Keratinocyte (primary cell): ENCODE data around the gene TMX3. TPM values are rescaled to one million over a fixed set of nuclear protein-coding genes. Genes with fewer than 3 reads are reported as not detected.

Experiments used
- DNase-seq: peaks from one replicate; pipeline ENCODE4 v3.0.0-alpha.2; 2011; ENCODE audit warnings: low read depth, missing footprints, low spot score
- FAIRE-seq: peaks from 2 replicates; lab custom pipeline; 2011; peaks lifted over from hg19 to GRCh38; lab: Jason Lieb, UNC
- H2AFZ ChIP-seq: 2 replicates; pipeline ENCODE4 v1.6.0; 2012; ENCODE audit warnings: low read length, control low read depth, inconsistent platforms; ENCODE audit not compliant: control insufficient read depth
- H3K27ac ChIP-seq: 2 replicates; pipeline ENCODE4 v1.5.1; 2011; ENCODE audit warnings: low read length; ENCODE audit not compliant: control insufficient read depth, insufficient read depth
- H3K27me3 ChIP-seq: 3 replicates; pipeline ENCODE4 v1.6.0; 2011; ENCODE audit warnings: low read length; ENCODE audit not compliant: control insufficient read depth, insufficient read depth; ENCODE audit errors: extremely low read depth
- H3K36me3 ChIP-seq, 2 experiments: 2 replicates in 1 of 2; 3 replicates in 1 of 2; pipeline ENCODE4 v1.5.1; 2011; ENCODE audit warnings: low read length in 2 of 2, mild to moderate bottlenecking in 1 of 2; ENCODE audit not compliant: control insufficient read depth in 2 of 2, insufficient read depth in 2 of 2; ENCODE audit errors: extremely low read depth in 1 of 2
- H3K4me1 ChIP-seq: 3 replicates; pipeline ENCODE4 v1.5.1; 2011; ENCODE audit warnings: low read length; ENCODE audit not compliant: control insufficient read depth, insufficient read depth; ENCODE audit errors: extremely low read depth
- H3K4me2 ChIP-seq: 3 replicates; pipeline ENCODE4 v1.6.0; 2011; ENCODE audit warnings: low read depth, low read length; ENCODE audit not compliant: control insufficient read depth, insufficient read depth; ENCODE audit errors: extremely low read depth
- H3K4me3 ChIP-seq, 3 experiments: fragments of 200-600 bp in 1 of 3; sonication (generic) in 1 of 3; 2 replicates in 2 of 3; 3 replicates in 1 of 3; pipeline ENCODE4 v1.5.1; 2011 to 2016; ENCODE audit warnings: low read length in 3 of 3, mild to moderate bottlenecking in 3 of 3, control low read depth in 2 of 3, inconsistent platforms in 1 of 3, low read depth in 1 of 3, mixed read lengths in 1 of 3, mixed run types in 1 of 3, moderate library complexity in 1 of 3; ENCODE audit not compliant: control insufficient read depth in 2 of 3, insufficient read depth in 2 of 3; ENCODE audit errors: extremely low read depth in 1 of 3
- H3K79me2 ChIP-seq: 2 replicates; pipeline ENCODE4 v1.6.0; 2012; ENCODE audit warnings: low read length; ENCODE audit not compliant: control insufficient read depth, insufficient read depth
- H3K9ac ChIP-seq: 3 replicates; pipeline ENCODE4 v1.6.0; 2011; ENCODE audit warnings: low read length; ENCODE audit not compliant: control insufficient read depth, insufficient read depth; ENCODE audit errors: extremely low read depth
- H3K9me1 ChIP-seq: 3 replicates; pipeline ENCODE4 v1.6.0; 2011; ENCODE audit warnings: low read length; ENCODE audit not compliant: control insufficient read depth, insufficient read depth; ENCODE audit errors: extremely low read depth
- H3K9me3 ChIP-seq: 2 replicates; pipeline ENCODE4 v1.5.1; 2012; ENCODE audit warnings: low read depth, low read length; ENCODE audit not compliant: control insufficient read depth
- H4K20me1 ChIP-seq: 3 replicates; pipeline ENCODE4 v1.6.0; 2011; ENCODE audit warnings: low read length; ENCODE audit not compliant: control insufficient read depth, insufficient read depth; ENCODE audit errors: extremely low read depth
- EZH2 ChIP-seq: IDR thresholded peaks from one replicate; pipeline ENCODE4 v1.6.1; 2012; ENCODE audit warnings: inconsistent platforms, mild to moderate bottlenecking, low read length, moderate library complexity
- dilution Hi-C: fragments of 300-500 bp; cut with MboI; formaldehyde crosslinking; loops from one replicate; pipeline ENCODE4 v1.7.0; 2020; ENCODE audit warnings: low sequenced_read_pairs; ENCODE audit not compliant: extremely low pct_ligation_motif_present
- polyA plus RNA-seq, 5 experiments: library from polyadenylated mRNA; depleted of rRNA in 3 of 5; stranded (reverse) in 3 of 5; stranded (forward) in 1 of 5; unstranded in 1 of 5; fragments of >200 nt; gene quantifications; 1 replicate in 1 of 5; 2 replicates in 3 of 5; 3 replicates in 1 of 5; pipeline versions ENCODE4 v1.2.1 to v1.2.3, GENCODE V29; 2011 to 2012; ENCODE audit warnings: missing spikeins in 2 of 5, low read depth in 1 of 5, low replicate concordance in 1 of 5
- TF ChIP-seq, protein P1 (sequence below), 3 experiments: IDR thresholded peaks in 1 of 3; conservative IDR thresholded peaks in 1 of 3; optimal IDR thresholded peaks in 1 of 3; 2 replicates in 2 of 3; 3 replicates in 1 of 3; pipeline versions ENCODE3 to v1.5.1; 2011; ENCODE audit warnings: low read length in 3 of 3, mild to moderate bottlenecking in 3 of 3, moderate library complexity in 2 of 3, control low read depth in 1 of 3, inconsistent platforms in 1 of 3; ENCODE audit not compliant: insufficient read depth in 2 of 3; ENCODE audit errors: extremely low read depth in 1 of 3

Gene TMX3
- polyA plus RNA-seq, 1 donor (not counting 4 experiments of a cell fraction or from before 2014, with no cell fraction given), result 55.5 TPM

DNA sequence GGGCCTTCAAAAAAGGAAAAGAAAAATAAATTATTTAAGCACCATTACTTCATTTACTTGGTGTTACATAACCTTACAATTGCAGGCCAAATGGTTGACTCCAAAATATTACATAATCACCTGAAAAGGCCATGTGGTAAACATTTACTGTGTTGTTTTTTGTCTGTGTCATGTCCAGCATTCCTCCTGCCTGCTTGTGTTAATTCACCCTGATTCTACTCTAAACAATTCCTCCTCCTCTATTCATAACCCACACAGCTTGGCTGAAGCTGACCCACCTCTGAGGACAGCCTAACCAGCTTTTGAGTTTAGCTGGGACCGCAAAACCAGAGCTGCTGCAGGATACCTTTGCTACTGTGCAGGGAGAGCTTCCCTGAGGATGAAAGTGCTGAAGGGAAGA lies 35.4 kb downstream of the TMX3 start:
- no peak overlapping the region for H3K27ac ChIP-seq
- no peaks in the 10 kb centered on the region for H3K9me1 ChIP-seq
- no peak overlapping the region for H3K4me3 ChIP-seq
- FAIRE-seq (no peak), DNase-seq (no peak)
- no peaks in the 10 kb centered on the region for H3K4me1 ChIP-seq
- no peak overlapping the region for H3K4me2 ChIP-seq
- H3K79me2 ChIP-seq, result no peaks in the 10 kb centered on the region
- no peaks in the 10 kb centered on the region for H3K27me3 ChIP-seq
- H3K36me3 ChIP-seq, result peaks cover 7 to 15% of the 10 kb centered on the region in 2 experiments
- H4K20me1 ChIP-seq, result no peaks in the 10 kb centered on the region
- H3K9ac ChIP-seq, result no peak overlapping the region
- dilution Hi-C loops, result no loop called here
- H2AFZ ChIP-seq, result no peak overlapping the region
- no peaks in the 10 kb centered on the region for H3K9me3 ChIP-seq
- TF ChIP-seq, protein P1, sequence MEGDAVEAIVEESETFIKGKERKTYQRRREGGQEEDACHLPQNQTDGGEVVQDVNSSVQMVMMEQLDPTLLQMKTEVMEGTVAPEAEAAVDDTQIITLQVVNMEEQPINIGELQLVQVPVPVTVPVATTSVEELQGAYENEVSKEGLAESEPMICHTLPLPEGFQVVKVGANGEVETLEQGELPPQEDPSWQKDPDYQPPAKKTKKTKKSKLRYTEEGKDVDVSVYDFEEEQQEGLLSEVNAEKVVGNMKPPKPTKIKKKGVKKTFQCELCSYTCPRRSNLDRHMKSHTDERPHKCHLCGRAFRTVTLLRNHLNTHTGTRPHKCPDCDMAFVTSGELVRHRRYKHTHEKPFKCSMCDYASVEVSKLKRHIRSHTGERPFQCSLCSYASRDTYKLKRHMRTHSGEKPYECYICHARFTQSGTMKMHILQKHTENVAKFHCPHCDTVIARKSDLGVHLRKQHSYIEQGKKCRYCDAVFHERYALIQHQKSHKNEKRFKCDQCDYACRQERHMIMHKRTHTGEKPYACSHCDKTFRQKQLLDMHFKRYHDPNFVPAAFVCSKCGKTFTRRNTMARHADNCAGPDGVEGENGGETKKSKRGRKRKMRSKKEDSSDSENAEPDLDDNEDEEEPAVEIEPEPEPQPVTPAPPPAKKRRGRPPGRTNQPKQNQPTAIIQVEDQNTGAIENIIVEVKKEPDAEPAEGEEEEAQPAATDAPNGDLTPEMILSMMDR (optimal IDR thresholded peaks at IDR 0.05 in 1 of 3, IDR thresholded peaks at IDR 0.05 in 1 of 3, conservative IDR thresholded peaks at IDR 0.05 in 1 of 3; ENCODE audit: extremely low read depth in 1 of 3, insufficient read depth in 2 of 3, low read length in 3 of 3), result no peak
- no peak for TF ChIP-seq EZH2

GRCh38 chr18:68676913-68677312 lies 38.0 kb downstream of the TMX3 start:
- H3K4me2 ChIP-seq, result no peak overlapping the region
- no peaks in the 10 kb centered on the region for H3K79me2 ChIP-seq
- no peak overlapping the region for H2AFZ ChIP-seq
- TF ChIP-seq, protein P1 (optimal IDR thresholded peaks at IDR 0.05 in 1 of 3, IDR thresholded peaks at IDR 0.05 in 1 of 3, conservative IDR thresholded peaks at IDR 0.05 in 1 of 3; ENCODE audit: extremely low read depth in 1 of 3, insufficient read depth in 2 of 3, low read length in 3 of 3), result no peak
- no peak for TF ChIP-seq EZH2
- no peaks in the 10 kb centered on the region for H3K4me1 ChIP-seq
- no peak for FAIRE-seq
- peaks cover 7 to 15% of the 10 kb centered on the region in 2 experiments for H3K36me3 ChIP-seq
- H3K9me1 ChIP-seq, result no peaks in the 10 kb centered on the region
- no peak overlapping the region for H3K9ac ChIP-seq
- no peak overlapping the region for H3K27ac ChIP-seq
- dilution Hi-C loops, result no loop called here
- H3K9me3 ChIP-seq, result no peaks in the 10 kb centered on the region
- DNase-seq, result no peak
- H3K4me3 ChIP-seq, result no peak overlapping the region
- H4K20me1 ChIP-seq, result no peaks in the 10 kb centered on the region
- H3K27me3 ChIP-seq, result no peaks in the 10 kb centered on the region
